Trophoblast cell (in vitro differentiated cells and primary cell): ENCODE results near the gene MGRN1.

Experiments used
- DNase-seq, 2 donors: peaks; one replicate each; pipeline ENCODE4 v3.0.0-alpha.2; 2016
- H2AFZ ChIP-seq: 2 replicates; pipeline ENCODE4 v1.6.1; 2013; ENCODE audit warnings: low read length, moderate library complexity, mild to moderate bottlenecking; ENCODE audit not compliant: insufficient read depth, poor library complexity
- H2AK5ac ChIP-seq: 2 replicates; pipeline ENCODE4 v1.6.1; 2013; ENCODE audit warnings: mild to moderate bottlenecking, low read length
- H2BK120ac ChIP-seq: 2 replicates; pipeline ENCODE4 v1.6.1; 2013; ENCODE audit warnings: low read length, mild to moderate bottlenecking, moderate library complexity; ENCODE audit not compliant: insufficient read depth, poor library complexity
- H2BK12ac ChIP-seq: 2 replicates; pipeline ENCODE4 v1.6.1; 2013; ENCODE audit warnings: mild to moderate bottlenecking, low read length, moderate library complexity
- H2BK5ac ChIP-seq: 2 replicates; pipeline ENCODE4 v1.6.1; 2013; ENCODE audit warnings: low read length, low read depth, moderate library complexity, mild to moderate bottlenecking; ENCODE audit not compliant: poor library complexity
- H3K14ac ChIP-seq: 2 replicates; pipeline ENCODE4 v1.6.1; 2013; ENCODE audit warnings: mild to moderate bottlenecking, low read length
- H3K18ac ChIP-seq: 2 replicates; pipeline ENCODE4 v1.6.1; 2013; ENCODE audit warnings: mild to moderate bottlenecking, low read length
- H3K23ac ChIP-seq: 2 replicates; pipeline ENCODE4 v1.6.1; 2013; ENCODE audit warnings: low read length
- H3K27ac ChIP-seq: 2 replicates; pipeline ENCODE4 v1.5.1; 2013; ENCODE audit warnings: low read depth, mild to moderate bottlenecking, inconsistent platforms, low read length, moderate library complexity
- H3K27me3 ChIP-seq: 2 replicates; pipeline ENCODE4 v1.6.1; 2013; ENCODE audit warnings: inconsistent platforms, mild to moderate bottlenecking, low read length, moderate library complexity; ENCODE audit not compliant: insufficient read depth
- H3K36me3 ChIP-seq, 2 experiments: 1 replicate in 1 of 2; 2 replicates in 1 of 2; pipeline ENCODE4 v1.6.1; 2013; ENCODE audit warnings: low read length in 2 of 2, mild to moderate bottlenecking in 2 of 2, moderate library complexity in 1 of 2; ENCODE audit not compliant: insufficient read depth in 2 of 2, control insufficient read depth in 1 of 2
- H3K4ac ChIP-seq: 2 replicates; pipeline ENCODE4 v1.6.1; 2013; ENCODE audit warnings: low read depth, mild to moderate bottlenecking, low read length, moderate library complexity
- H3K4me1 ChIP-seq, 2 experiments: 1 replicate in 1 of 2; 2 replicates in 1 of 2; pipeline ENCODE4 v1.6.1; 2013; ENCODE audit warnings: low read length in 2 of 2, mild to moderate bottlenecking in 2 of 2, moderate library complexity in 1 of 2; ENCODE audit not compliant: insufficient read depth in 2 of 2, control insufficient read depth in 1 of 2
- H3K4me2 ChIP-seq: 2 replicates; pipeline ENCODE4 v1.6.1; 2013; ENCODE audit warnings: inconsistent platforms, mild to moderate bottlenecking, low read length, moderate library complexity
- H3K4me3 ChIP-seq: 2 replicates; pipeline ENCODE4 v1.5.1; 2013; ENCODE audit warnings: mild to moderate bottlenecking, low read depth, low read length, inconsistent platforms
- H3K79me1 ChIP-seq: one replicate; pipeline ENCODE4 v1.6.1; 2013; ENCODE audit warnings: low read length
- H3K79me2 ChIP-seq: 2 replicates; pipeline ENCODE4 v1.6.1; 2013; ENCODE audit warnings: low read length, mild to moderate bottlenecking; ENCODE audit not compliant: control insufficient read depth, insufficient read depth, poor library complexity
- H3K9ac ChIP-seq: 2 replicates; pipeline ENCODE4 v1.6.1; 2013; ENCODE audit warnings: mild to moderate bottlenecking, low read length
- H3K9me3 ChIP-seq: 2 replicates; pipeline ENCODE4 v1.6.1; 2013; ENCODE audit warnings: low read depth, mild to moderate bottlenecking, control low read depth, inconsistent platforms, low read length; ENCODE audit not compliant: insufficient read depth
- H4K12ac ChIP-seq: 2 replicates; pipeline ENCODE4 v1.6.1; 2013; ENCODE audit warnings: low read depth, mild to moderate bottlenecking, low read length, moderate library complexity
- H4K8ac ChIP-seq: 2 replicates; pipeline ENCODE4 v1.6.1; 2013; ENCODE audit warnings: low read depth, mild to moderate bottlenecking, low read length, moderate library complexity
- H4K91ac ChIP-seq: one replicate; pipeline ENCODE4 v1.6.1; 2013; ENCODE audit warnings: low read depth, mild to moderate bottlenecking, low read length, moderate library complexity
- WGBS: extraction: QIAGEN DNeasy Blood & Tissue Kit; methylation state at CpG from one replicate; pipeline ENCODE4 v1.1.7; 2013; ENCODE audit warnings: missing lambda C conversion rate; ENCODE audit not compliant: insufficient read length, insufficient coverage; ENCODE audit errors: extremely low coverage; 5-methylcytosine and 5-hydroxymethylcytosine counted together

Gene MGRN1

GRCh38 chr16:4709481-4709880 lies 84.9 kb downstream of the MGRN1 start:
- Histone ChIP-seq H3K23ac (no peak overlapping the region), H3K79me2 (no peaks in the 10 kb centered on the region), H3K9ac (no peak overlapping the region), H2BK5ac (no peak overlapping the region), H3K4me1 (no peaks in the 10 kb centered on the region), H2BK120ac (no peak overlapping the region), H2BK12ac (no peak overlapping the region), H4K12ac (peak overlapping the region; percentile 39), H3K79me1 (no peaks in the 10 kb centered on the region), H4K8ac (no peak overlapping the region), H3K14ac (no peak overlapping the region), H3K4ac (no peak overlapping the region), H2AFZ (no peak overlapping the region), H2AK5ac (no peak overlapping the region), H4K91ac (no peak overlapping the region), H3K4me2 (no peak overlapping the region), H3K36me3 (peaks cover 25 to 29% of the 10 kb centered on the region in 2 experiments), H3K27me3 (no peaks in the 10 kb centered on the region), H3K18ac (no peak overlapping the region), H3K9me3 (peaks cover 2% of the 10 kb centered on the region), H3K27ac (no peak overlapping the region), H3K4me3 (no peak overlapping the region)
- no peak for DNase-seq
- WGBS, result no CpG with 5 or more reads among the region's 4 CpGs

GRCh38 chr16:4713663-4714501 lies 89.3 kb downstream of the MGRN1 start:
- Histone ChIP-seq H2BK120ac (no peak overlapping the region), H3K36me3 (peaks cover 20 to 32% of the 10 kb centered on the region in 2 experiments), H3K79me1 (no peaks in the 10 kb centered on the region), H4K8ac (no peak overlapping the region), H2BK12ac (no peak overlapping the region), H3K14ac (no peak overlapping the region), H2AFZ (no peak overlapping the region), H3K4me3 (no peak overlapping the region), H3K27ac (no peak overlapping the region), H3K27me3 (no peaks in the 10 kb centered on the region), H3K4me1 (no peaks in the 10 kb centered on the region), H2AK5ac (no peak overlapping the region), H3K18ac (no peak overlapping the region), H3K23ac (no peak overlapping the region), H3K9me3 (peaks cover 2% of the 10 kb centered on the region), H3K4me2 (no peak overlapping the region), H4K91ac (no peak overlapping the region), H3K9ac (no peak overlapping the region), H3K4ac (no peak overlapping the region), H2BK5ac (no peak overlapping the region), H3K79me2 (no peaks in the 10 kb centered on the region), H4K12ac (no peak overlapping the region)
- no CpG with 5 or more reads among the region's 18 CpGs for WGBS
- DNase-seq, result no peak

- H3K79me1 ChIP-seq, result no peaks in the 10 kb centered on the region
- peaks cover 21 to 27% of the 10 kb centered on the region in 2 experiments for H3K36me3 ChIP-seq
- H3K4me2 ChIP-seq, result no peak overlapping the region
- no peak overlapping the region for H2AK5ac ChIP-seq
- H2AFZ ChIP-seq, result no peak overlapping the region
- no peak overlapping the region for H4K8ac ChIP-seq
- no peak overlapping the region for H3K14ac ChIP-seq
- H3K27me3 ChIP-seq, result no peaks in the 10 kb centered on the region
- peaks cover 2% of the 10 kb centered on the region for H3K9me3 ChIP-seq
- H3K4ac ChIP-seq, result no peak overlapping the region
- no peaks in the 10 kb centered on the region for H3K79me2 ChIP-seq
- no peak for DNase-seq
- no peak overlapping the region for H4K12ac ChIP-seq
- no peak overlapping the region for H2BK120ac ChIP-seq
- H2BK5ac ChIP-seq, result no peak overlapping the region
- H3K4me1 ChIP-seq, result no peaks in the 10 kb centered on the region
- no peak overlapping the region for H3K23ac ChIP-seq
- WGBS, result no CpG with 5 or more reads among the region's 2 CpGs
- H3K27ac ChIP-seq, result no peak overlapping the region
- H3K4me3 ChIP-seq, result no peak overlapping the region
- H4K91ac ChIP-seq, result no peak overlapping the region
- H2BK12ac ChIP-seq, result no peak overlapping the region
- H3K9ac ChIP-seq, result no peak overlapping the region
- no peak overlapping the region for H3K18ac ChIP-seq
Measured at GRCh38 chr16:4714996-4715395, 90.4 kb downstream of the MGRN1 start.

GRCh38 chr16:4718466-4718865 lies 93.8 kb downstream of the MGRN1 start:
- no CpG with 5 or more reads among the region's 5 CpGs for WGBS
- no peaks in the 10 kb centered on the region for H3K79me2 ChIP-seq
- H3K14ac ChIP-seq, result no peak overlapping the region
- peaks cover 22 to 30% of the 10 kb centered on the region in 2 experiments for H3K36me3 ChIP-seq
- DNase-seq, result no peak
- no peaks in the 10 kb centered on the region for H3K27me3 ChIP-seq
- H3K9me3 ChIP-seq, result no peaks in the 10 kb centered on the region
- no peak overlapping the region for H2AFZ ChIP-seq
- H3K4me2 ChIP-seq, result no peak overlapping the region
- no peak overlapping the region for H4K91ac ChIP-seq
- H3K79me1 ChIP-seq, result no peaks in the 10 kb centered on the region
- H3K4me3 ChIP-seq, result no peak overlapping the region
- no peak overlapping the region for H3K23ac ChIP-seq
- no peak overlapping the region for H3K18ac ChIP-seq
- H2BK5ac ChIP-seq, result no peak overlapping the region
- no peak overlapping the region for H2BK120ac ChIP-seq
- H3K4me1 ChIP-seq, result no peaks in the 10 kb centered on the region
- no peak overlapping the region for H3K4ac ChIP-seq
- H3K27ac ChIP-seq, result no peak overlapping the region
- H2AK5ac ChIP-seq, result no peak overlapping the region
- H2BK12ac ChIP-seq, result no peak overlapping the region
- H4K12ac ChIP-seq, result no peak overlapping the region
- H3K9ac ChIP-seq, result no peak overlapping the region
- no peak overlapping the region for H4K8ac ChIP-seq
